DOHH2 (cell line): ENCODE results near the gene KIF26B.

ENCODE experiments used
- EZH2phosphoT487 ChIP-seq: fragments of 200-600 bp; sonication (generic); IDR thresholded peaks from 2 replicates; pipeline ENCODE4 v1.6.1; 2017; ENCODE audit warnings: borderline replicate concordance, mild to moderate bottlenecking, antibody characterized with exemption, low read length, moderate library complexity, mixed read lengths
- TF ChIP-seq, protein P1 (sequence below): fragments of 200-600 bp; sonication (generic); IDR thresholded peaks from one replicate; pipeline ENCODE4 v1.5.1; 2014; ENCODE audit warnings: antibody characterized with exemption, mild to moderate bottlenecking, low read depth, low read length; ENCODE audit not compliant: poor library complexity, severe bottlenecking

DNA sequence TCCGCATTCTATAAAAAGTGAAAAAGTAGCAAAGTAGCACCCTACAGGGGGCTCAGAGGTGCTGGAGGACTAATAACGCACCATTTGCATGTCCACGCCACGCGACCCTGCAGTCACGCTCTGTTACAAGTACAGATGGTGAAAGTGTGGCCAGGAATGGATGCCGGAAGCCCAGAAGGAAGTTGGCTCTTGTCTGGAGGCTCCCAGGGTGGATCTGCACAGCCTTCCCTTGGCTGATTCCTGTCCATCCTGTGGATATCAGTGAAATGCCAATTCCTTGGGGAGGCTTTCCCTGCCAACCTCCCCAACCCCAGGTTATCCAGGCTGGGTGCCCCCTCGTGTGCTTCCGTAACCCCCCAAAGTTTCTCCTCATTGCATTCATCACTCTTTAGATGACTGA, 396.8 kb downstream of the KIF26B start:
- TF ChIP-seq, protein P1, sequence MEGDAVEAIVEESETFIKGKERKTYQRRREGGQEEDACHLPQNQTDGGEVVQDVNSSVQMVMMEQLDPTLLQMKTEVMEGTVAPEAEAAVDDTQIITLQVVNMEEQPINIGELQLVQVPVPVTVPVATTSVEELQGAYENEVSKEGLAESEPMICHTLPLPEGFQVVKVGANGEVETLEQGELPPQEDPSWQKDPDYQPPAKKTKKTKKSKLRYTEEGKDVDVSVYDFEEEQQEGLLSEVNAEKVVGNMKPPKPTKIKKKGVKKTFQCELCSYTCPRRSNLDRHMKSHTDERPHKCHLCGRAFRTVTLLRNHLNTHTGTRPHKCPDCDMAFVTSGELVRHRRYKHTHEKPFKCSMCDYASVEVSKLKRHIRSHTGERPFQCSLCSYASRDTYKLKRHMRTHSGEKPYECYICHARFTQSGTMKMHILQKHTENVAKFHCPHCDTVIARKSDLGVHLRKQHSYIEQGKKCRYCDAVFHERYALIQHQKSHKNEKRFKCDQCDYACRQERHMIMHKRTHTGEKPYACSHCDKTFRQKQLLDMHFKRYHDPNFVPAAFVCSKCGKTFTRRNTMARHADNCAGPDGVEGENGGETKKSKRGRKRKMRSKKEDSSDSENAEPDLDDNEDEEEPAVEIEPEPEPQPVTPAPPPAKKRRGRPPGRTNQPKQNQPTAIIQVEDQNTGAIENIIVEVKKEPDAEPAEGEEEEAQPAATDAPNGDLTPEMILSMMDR, result no peak
- TF ChIP-seq EZH2phosphoT487, result no peak
